GM23338 (cell line): ENCODE data around the gene GGT7. TPM values are rescaled to one million over a fixed set of nuclear protein-coding genes. Genes with fewer than 3 reads are reported as not detected.

Experiments
- ATAC-seq: fragments of 200-7000 bp; cut with Tn5 transposase; 3 replicates; pipeline ENCODE4 v1.9.1; 2020
- DNase-seq: peaks from one replicate; pipeline ENCODE4 v3.0.0-alpha.2; 2015; ENCODE audit warnings: low spot score
- H2AFZ ChIP-seq: fragments of 200-600 bp; sonication (generic); 2 replicates; pipeline ENCODE4 v1.8.0; 2016; ENCODE audit warnings: antibody characterized with exemption, mild to moderate bottlenecking, moderate library complexity
- H3F3A ChIP-seq: fragments of 200-600 bp; sonication (generic); replicated peaks from 2 replicates; pipeline ENCODE4 v1.8.0; 2017; ENCODE audit warnings: antibody characterized with exemption, mixed run types, low read depth
- H3K27ac ChIP-seq: fragments of 200-600 bp; sonication (generic); 2 replicates; pipeline ENCODE4 v1.6.1; 2016; ENCODE audit warnings: low read depth
- H3K27me3 ChIP-seq: fragments of 200-600 bp; sonication (generic); 2 replicates; pipeline ENCODE4 v1.8.0; 2016; ENCODE audit warnings: mild to moderate bottlenecking, mixed run types, moderate library complexity; ENCODE audit not compliant: insufficient read depth
- H3K36me3 ChIP-seq: fragments of 200-600 bp; sonication (generic); 2 replicates; pipeline ENCODE4 v1.8.0; 2016; ENCODE audit warnings: mild to moderate bottlenecking; ENCODE audit not compliant: insufficient read depth
- H3K4me1 ChIP-seq: fragments of 200-600 bp; sonication (generic); 2 replicates; pipeline ENCODE4 v1.8.0; 2016; ENCODE audit warnings: mild to moderate bottlenecking, moderate library complexity; ENCODE audit not compliant: insufficient read depth
- H3K4me2 ChIP-seq: fragments of 200-600 bp; sonication (generic); 2 replicates; pipeline ENCODE4 v1.7.1; 2017; ENCODE audit warnings: mixed run types
- H3K4me3 ChIP-seq: fragments of 200-600 bp; sonication (generic); 2 replicates; pipeline ENCODE4 v1.6.1; 2016; ENCODE audit warnings: mixed run types
- H3K79me2 ChIP-seq: fragments of 200-600 bp; sonication (generic); replicated peaks from 2 replicates; pipeline ENCODE4 v1.8.0; 2017; ENCODE audit warnings: mild to moderate bottlenecking; ENCODE audit not compliant: insufficient read depth
- H3K9me2 ChIP-seq: fragments of 200-600 bp; sonication (generic); 2 replicates; pipeline ENCODE4 v1.8.0; 2017; ENCODE audit not compliant: insufficient read depth
- H4K20me1 ChIP-seq: fragments of 200-600 bp; sonication (generic); replicated peaks from 2 replicates; pipeline ENCODE4 v1.8.0; 2017; ENCODE audit warnings: mild to moderate bottlenecking; ENCODE audit not compliant: insufficient read depth
- H3K27ac Mint-ChIP-seq: 2 replicates; pipeline ENCODE4 v1.8.0; 2020; ENCODE audit warnings: inconsistent platforms, mild to moderate bottlenecking, moderate library complexity, mixed read lengths
- H3K27me3 Mint-ChIP-seq: 3 replicates; pipeline ENCODE4 v1.8.0; 2022; ENCODE audit warnings: low read depth, mild to moderate bottlenecking, moderate library complexity, mixed read lengths, inconsistent platforms; ENCODE audit not compliant: insufficient read depth, poor library complexity
- H3K36me3 Mint-ChIP-seq: 3 replicates; pipeline ENCODE4 v1.8.0; 2021; ENCODE audit warnings: low read depth, mild to moderate bottlenecking, inconsistent platforms, moderate library complexity, mixed read lengths
- H3K4me1 Mint-ChIP-seq: 3 replicates; pipeline ENCODE4 v1.8.0; 2020; ENCODE audit warnings: mild to moderate bottlenecking, inconsistent platforms, mixed read lengths
- H3K4me3 Mint-ChIP-seq: 3 replicates; pipeline ENCODE4 v1.8.0; 2021; ENCODE audit warnings: moderate library complexity, mild to moderate bottlenecking, inconsistent platforms, mixed read lengths
- H3K9me3 Mint-ChIP-seq: 3 replicates; pipeline ENCODE4 v1.8.0; 2020; ENCODE audit warnings: moderate library complexity, mild to moderate bottlenecking, inconsistent platforms, mixed read lengths
- CREB1 ChIP-seq: fragments of 250-450 bp; sonication (Bioruptor Pico); IDR thresholded peaks from 2 replicates; pipeline ENCODE4 v1.5.0; 2020; ENCODE audit warnings: low read depth, mild to moderate bottlenecking, moderate library complexity
- CTCF ChIP-seq, 2 experiments: fragments of 200-600 bp in 1 of 2; sonication (generic) in 1 of 2; conservative IDR thresholded peaks; 2 replicates each; pipeline versions ENCODE4 v1.5.1 to v1.6.1; 2016 to 2017; ENCODE audit warnings: antibody characterized with exemption in 2 of 2, low read depth in 2 of 2, mild to moderate bottlenecking in 2 of 2, moderate library complexity in 1 of 2
- ETS1 ChIP-seq: IDR thresholded peaks from 2 replicates; pipeline ENCODE4 v1.6.1; 2016; ENCODE audit warnings: antibody characterized with exemption
- EZH2 ChIP-seq: fragments of 200-600 bp; sonication (generic); IDR thresholded peaks from one replicate; pipeline ENCODE4 v1.8.0; 2017; ENCODE audit warnings: antibody characterized with exemption, mild to moderate bottlenecking, low read depth; ENCODE audit not compliant: unreplicated experiment
- EZH2phosphoT487 ChIP-seq: fragments of 200-600 bp; sonication (generic); IDR thresholded peaks from one replicate; pipeline ENCODE4 v1.8.1; 2018; ENCODE audit warnings: antibody characterized with exemption; ENCODE audit not compliant: unreplicated experiment
- JUNB ChIP-seq: IDR thresholded peaks from one replicate; pipeline ENCODE4 v1.6.1; 2016; ENCODE audit warnings: antibody characterized with exemption; ENCODE audit not compliant: unreplicated experiment
- NANOG ChIP-seq: IDR thresholded peaks from 2 replicates; pipeline ENCODE4 v1.6.1; 2016; ENCODE audit warnings: antibody characterized with exemption, borderline replicate concordance
- POLR2AphosphoS5 ChIP-seq: IDR thresholded peaks from 2 replicates; pipeline ENCODE4 v1.6.1; 2016; ENCODE audit warnings: antibody characterized with exemption, low read depth
- REST ChIP-seq: IDR thresholded peaks from one replicate; pipeline ENCODE4 v1.6.1; 2018; ENCODE audit warnings: antibody characterized with exemption; ENCODE audit not compliant: unreplicated experiment
- STAT1 ChIP-seq: IDR thresholded peaks from one replicate; pipeline ENCODE4 v1.6.1; 2016; ENCODE audit warnings: antibody characterized with exemption; ENCODE audit not compliant: unreplicated experiment
- ZNF114 ChIP-seq: fragments of 250-450 bp; sonication (Bioruptor Pico); IDR thresholded peaks from 2 replicates; pipeline ENCODE4 v1.5.0; 2020; ENCODE audit warnings: mild to moderate bottlenecking, moderate library complexity
- ZNF331 ChIP-seq: fragments of 250-450 bp; sonication (Bioruptor Pico); IDR thresholded peaks from 2 replicates; pipeline ENCODE4 v1.5.0; 2020; ENCODE audit warnings: low read depth, mild to moderate bottlenecking, moderate library complexity
- ZNF462 ChIP-seq: fragments of 250-450 bp; sonication (Bioruptor Pico); IDR thresholded peaks from 2 replicates; pipeline ENCODE4 v1.5.0; 2020; ENCODE audit warnings: mild to moderate bottlenecking, moderate library complexity
- polyA plus RNA-seq: library from polyadenylated mRNA; unstranded; fragments of >200 nt; fragmentation: Nextera tagmentation; extraction: Ambion mirVana; gene quantifications from 2 replicates; pipeline ENCODE4 v1.2.1, GENCODE V29; 2016
- total RNA-seq: library from RNA; depleted of rRNA; stranded (reverse); fragments of >200 nt; shearing (Covaris generic); gene quantifications from 2 replicates; pipeline ENCODE4 v1.2.3, GENCODE V29; 2014

The GGT7 gene
- total and polyA plus RNA-seq, 2 experiments from 2014 or later, result 23.6 to 24.6 TPM

GRCh38 chr20:34894723-34895122, 22.1 kb upstream of the GGT7 start:
- H3K4me1 ChIP-seq, result no peaks in the 10 kb centered on the region
- no peaks in the 10 kb centered on the region for H3K79me2 ChIP-seq
- H2AFZ ChIP-seq, result no peak overlapping the region
- H3K27ac ChIP-seq, result no peak overlapping the region
- no peaks in the 10 kb centered on the region for H3K27me3 Mint-ChIP-seq
- no peak for ATAC-seq
- H3K27ac Mint-ChIP-seq, result no peak overlapping the region
- no peak overlapping the region for H3K4me2 ChIP-seq
- TF ChIP-seq JUNB (no peak), POLR2AphosphoS5 (no peak), ZNF462 (no peak), ZNF331 (CRISPR knock-in tag) (no peak), NANOG (no peak), EZH2 (no peak), ZNF114 (CRISPR knock-in tag) (no peak), CTCF (conservative IDR thresholded peaks at IDR 0.05; ENCODE audit: low read depth in 2 of 2) (no peak), EZH2phosphoT487 (no peak), ETS1 (no peak), STAT1 (no peak), REST (no peak), CREB1 (CRISPR knock-in tag) (no peak)
- no peak overlapping the region for H3K4me3 ChIP-seq
- H3K36me3 ChIP-seq, result 0 out of 2 replicates have a peak, but pooled peaks cover 3% of the 10 kb centered on the region
- peaks cover 4% of the 10 kb centered on the region for H3K9me3 Mint-ChIP-seq
- H3K9me2 ChIP-seq, result no peaks in the 10 kb centered on the region
- DNase-seq, result no peak
- H3K4me1 Mint-ChIP-seq, result no peaks in the 10 kb centered on the region
- no peaks in the 10 kb centered on the region for H3K27me3 ChIP-seq
- H4K20me1 ChIP-seq, result no peaks in the 10 kb centered on the region
- peaks cover 12% of the 10 kb centered on the region for H3K36me3 Mint-ChIP-seq
- H3K4me3 Mint-ChIP-seq, result no peak overlapping the region
- no peaks in the 10 kb centered on the region for H3F3A ChIP-seq
